ENCODE results near the gene KCNIP4.

DNA sequence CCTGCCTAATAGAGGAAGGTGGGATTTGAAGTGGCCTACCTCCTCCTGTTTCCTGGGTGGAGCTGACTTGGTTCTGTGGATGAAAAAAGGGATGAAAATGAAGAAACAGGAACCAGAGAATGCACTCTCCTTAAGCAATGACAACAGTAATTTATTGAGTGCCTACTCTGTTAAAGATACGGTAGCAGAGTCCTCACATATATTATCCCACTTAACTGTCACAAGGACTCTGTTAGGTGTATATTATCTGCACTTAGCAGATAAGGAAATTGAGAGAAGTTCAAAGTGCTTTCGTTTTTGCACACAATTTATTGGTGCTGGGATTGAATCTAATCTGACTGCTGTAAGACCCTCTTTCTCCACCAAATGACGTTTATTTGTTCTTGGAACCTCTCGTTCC lies 947.1 kb downstream of the KCNIP4 start:
- TF ChIP-seq, protein P1, sequence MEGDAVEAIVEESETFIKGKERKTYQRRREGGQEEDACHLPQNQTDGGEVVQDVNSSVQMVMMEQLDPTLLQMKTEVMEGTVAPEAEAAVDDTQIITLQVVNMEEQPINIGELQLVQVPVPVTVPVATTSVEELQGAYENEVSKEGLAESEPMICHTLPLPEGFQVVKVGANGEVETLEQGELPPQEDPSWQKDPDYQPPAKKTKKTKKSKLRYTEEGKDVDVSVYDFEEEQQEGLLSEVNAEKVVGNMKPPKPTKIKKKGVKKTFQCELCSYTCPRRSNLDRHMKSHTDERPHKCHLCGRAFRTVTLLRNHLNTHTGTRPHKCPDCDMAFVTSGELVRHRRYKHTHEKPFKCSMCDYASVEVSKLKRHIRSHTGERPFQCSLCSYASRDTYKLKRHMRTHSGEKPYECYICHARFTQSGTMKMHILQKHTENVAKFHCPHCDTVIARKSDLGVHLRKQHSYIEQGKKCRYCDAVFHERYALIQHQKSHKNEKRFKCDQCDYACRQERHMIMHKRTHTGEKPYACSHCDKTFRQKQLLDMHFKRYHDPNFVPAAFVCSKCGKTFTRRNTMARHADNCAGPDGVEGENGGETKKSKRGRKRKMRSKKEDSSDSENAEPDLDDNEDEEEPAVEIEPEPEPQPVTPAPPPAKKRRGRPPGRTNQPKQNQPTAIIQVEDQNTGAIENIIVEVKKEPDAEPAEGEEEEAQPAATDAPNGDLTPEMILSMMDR (IDR thresholded peaks at IDR 0.05) = no peak
- no peak for TF ChIP-seq POLR2A (IDR thresholded peaks at IDR 0.05)
